SH-SY5Y (cell line): ENCODE measurements around the gene ALPP.

Experiments
- GATA2 ChIP-seq: IDR thresholded peaks from 2 replicates; pipeline ENCODE4 v1.6.1; 2011; ENCODE audit warnings: mild to moderate bottlenecking, low read depth, low read length
- GATA3 ChIP-seq: IDR thresholded peaks from 2 replicates; pipeline ENCODE4 v1.6.1; 2011; ENCODE audit warnings: low read depth, mild to moderate bottlenecking, low read length, moderate library complexity

DNA sequence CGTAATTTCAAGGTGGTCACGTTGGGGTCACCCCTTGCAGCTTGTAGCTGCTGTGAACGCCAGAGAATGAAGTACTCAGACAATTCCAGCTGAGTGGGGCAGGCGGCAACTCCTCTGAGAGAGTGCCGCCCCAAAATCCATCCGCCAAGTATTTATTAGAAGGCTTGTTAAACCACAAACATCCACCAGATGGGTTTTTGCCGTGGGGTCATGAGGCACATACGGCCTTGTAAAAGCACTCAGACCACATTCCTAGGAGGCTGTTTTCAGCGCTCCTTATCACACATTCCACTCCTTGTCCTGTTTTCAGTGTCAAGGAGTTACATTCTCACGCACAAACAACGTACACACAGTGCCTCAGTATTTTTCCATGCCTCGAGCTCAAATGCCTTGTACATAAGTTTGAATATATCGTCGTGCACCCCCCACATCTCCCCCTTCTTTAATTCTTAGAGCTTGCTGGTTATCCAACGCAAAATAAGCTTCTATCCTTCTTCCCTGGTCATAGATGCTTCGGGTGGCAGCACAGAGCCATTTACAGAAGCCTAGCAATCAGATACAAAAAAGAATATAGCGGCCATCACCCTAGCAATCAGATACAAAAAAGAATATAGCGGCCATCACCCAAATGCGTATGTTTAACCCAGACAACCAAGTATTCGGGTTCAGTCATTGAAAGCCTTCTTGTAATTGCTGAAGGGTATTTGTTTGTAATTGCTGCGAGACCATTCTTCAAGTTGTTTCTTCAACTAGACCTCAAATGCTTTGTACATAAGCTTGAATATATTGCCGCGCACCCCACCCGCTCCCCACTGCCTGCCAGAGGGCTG, 7.3 kb downstream of the ALPP start:
- TF ChIP-seq GATA3 (no peak), GATA2 (no peak)
